NCI-H2196 (cell line): ENCODE data around the gene TCERG1.

Experiments
- DNase-seq: peaks from one replicate; lab custom pipeline; 2025; ENCODE audit not compliant: unreplicated experiment; lab: John Stamatoyannopoulos, UW

The TCERG1 gene

GRCh38 chr5:146451411-146451810 lies 4.3 kb downstream of the TCERG1 start:
- DNase-seq, result no peak

- no peak for DNase-seq
These were observed 10.3 kb downstream of the TCERG1 start for GRCh38 chr5:146457431-146457830.

GRCh38 chr5:146458894-146459293 lies 11.8 kb downstream of the TCERG1 start:
- no peak for DNase-seq

- no peak for DNase-seq
These were observed 14.2 kb downstream of the TCERG1 start for GRCh38 chr5:146461319-146461718.

- DNase-seq, result no peak
These were observed 16.3 kb downstream of the TCERG1 start for GRCh38 chr5:146463446-146463845.

GRCh38 chr5:146466521-146467349 lies 19.6 kb downstream of the TCERG1 start:
- no peak for DNase-seq

- DNase-seq, result no peak
These were observed 20.6 kb downstream of the TCERG1 start for GRCh38 chr5:146467760-146468159.

- no peak for DNase-seq
These were observed 26.9 kb downstream of the TCERG1 start for GRCh38 chr5:146474065-146474464.

GRCh38 chr5:146475190-146475780 lies 28.2 kb downstream of the TCERG1 start:
- no peak for DNase-seq

- no peak for DNase-seq
These were observed 28.8 kb downstream of the TCERG1 start for GRCh38 chr5:146475906-146476305.

GRCh38 chr5:146482775-146483174 lies 35.6 kb downstream of the TCERG1 start:
- DNase-seq, result no peak

GRCh38 chr5:146484714-146485391 lies 37.7 kb downstream of the TCERG1 start:
- no peak for DNase-seq

GRCh38 chr5:146490089-146490843 lies 43.1 kb downstream of the TCERG1 start:
- no peak for DNase-seq

- no peak for DNase-seq
These were observed 47.5 kb downstream of the TCERG1 start for GRCh38 chr5:146494656-146495055.

GRCh38 chr5:146499680-146500079 lies 52.5 kb downstream of the TCERG1 start:
- no peak for DNase-seq

GRCh38 chr5:146507428-146507827 lies 60.3 kb downstream of the TCERG1 start:
- DNase-seq, result no peak

- no peak for DNase-seq
These were observed 63.5 kb downstream of the TCERG1 start for GRCh38 chr5:146510559-146511125.

GRCh38 chr5:146513462-146513861 lies 66.3 kb downstream of the TCERG1 start:
- DNase-seq, result no peak

GRCh38 chr5:146514575-146514974 lies 67.4 kb downstream of the TCERG1 start:
- no peak for DNase-seq

- DNase-seq, result no peak
These were observed 68.5 kb downstream of the TCERG1 start for GRCh38 chr5:146515473-146516150.

- DNase-seq, result no peak
These were observed 69.0 kb downstream of the TCERG1 start, which contains the start of gene GPR151 for GRCh38 chr5:146516151-146516475. Gene GPR151 (minus strand): TSS chr5:146516190. CDS start chr5:146516113, 77 bp downstream.
